Measurements from ENCODE around the gene MIPEP.

DNA sequence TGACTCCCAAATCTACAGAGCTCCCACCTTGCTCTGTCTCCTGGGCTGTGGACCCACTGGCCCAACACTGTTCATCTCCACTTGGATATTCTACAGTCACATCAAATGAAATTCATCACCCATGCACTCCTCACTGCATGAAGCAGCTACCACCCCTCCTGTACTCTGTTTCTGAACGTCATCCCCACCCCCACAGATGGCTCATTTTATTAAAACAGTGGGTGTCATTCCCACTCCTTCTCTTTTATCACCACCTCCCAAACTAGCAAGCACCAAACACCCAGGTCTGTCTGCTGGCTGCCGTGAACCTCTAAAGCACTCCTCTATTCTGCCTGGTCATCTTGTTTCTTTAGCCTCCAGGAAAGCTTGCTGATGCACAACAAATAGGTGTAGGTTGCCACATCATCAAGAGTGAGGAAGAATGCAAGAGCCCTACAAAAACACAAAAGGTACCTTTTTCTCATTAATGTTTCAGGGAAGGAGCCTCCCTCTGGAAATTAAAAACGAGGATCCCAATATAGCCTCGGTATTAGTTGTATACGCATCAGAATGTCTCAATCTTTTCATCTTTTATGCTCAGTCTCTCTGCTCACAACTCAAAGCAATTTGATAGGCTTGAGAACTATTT, 91.8 kb downstream of the MIPEP start:
- TF ChIP-seq, protein P1, sequence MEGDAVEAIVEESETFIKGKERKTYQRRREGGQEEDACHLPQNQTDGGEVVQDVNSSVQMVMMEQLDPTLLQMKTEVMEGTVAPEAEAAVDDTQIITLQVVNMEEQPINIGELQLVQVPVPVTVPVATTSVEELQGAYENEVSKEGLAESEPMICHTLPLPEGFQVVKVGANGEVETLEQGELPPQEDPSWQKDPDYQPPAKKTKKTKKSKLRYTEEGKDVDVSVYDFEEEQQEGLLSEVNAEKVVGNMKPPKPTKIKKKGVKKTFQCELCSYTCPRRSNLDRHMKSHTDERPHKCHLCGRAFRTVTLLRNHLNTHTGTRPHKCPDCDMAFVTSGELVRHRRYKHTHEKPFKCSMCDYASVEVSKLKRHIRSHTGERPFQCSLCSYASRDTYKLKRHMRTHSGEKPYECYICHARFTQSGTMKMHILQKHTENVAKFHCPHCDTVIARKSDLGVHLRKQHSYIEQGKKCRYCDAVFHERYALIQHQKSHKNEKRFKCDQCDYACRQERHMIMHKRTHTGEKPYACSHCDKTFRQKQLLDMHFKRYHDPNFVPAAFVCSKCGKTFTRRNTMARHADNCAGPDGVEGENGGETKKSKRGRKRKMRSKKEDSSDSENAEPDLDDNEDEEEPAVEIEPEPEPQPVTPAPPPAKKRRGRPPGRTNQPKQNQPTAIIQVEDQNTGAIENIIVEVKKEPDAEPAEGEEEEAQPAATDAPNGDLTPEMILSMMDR (conservative IDR thresholded peaks at IDR 0.05), result no peak
- TF ChIP-seq EZH2 (IDR thresholded peaks at IDR 0.05; ENCODE audit: low read depth), result no peak

All from PC-9 (cell line).